Measurements from ENCODE around the gene INSRR. TPM values are rescaled to one million over a fixed set of nuclear protein-coding genes. Genes with fewer than 3 reads are reported as not detected.
A peak's percentile ranks its signal among the peaks of the same experiment; 100 is the strongest.

Gene INSRR
- total and polyA plus RNA-seq, 9 of the 15 experiments (the other 6 are each of a cell fraction or from before 2014, with no cell fraction given) = 0.03 to 0.18 (median 0.06) TPM; not detected in 3

- CTCF ChIA-PET (ENCODE audit: low intra/inter-chr PET ratio) = interaction anchor here (1.0 to 2.9 kb wide), 3 partner anchors 17 to 26 kb away, joined by 4 to 19 read pairs (median 5); partner anchors contain the start of gene LRRC71
- TF ChIP-seq PPARD (CRISPR knock-in tag; IDR thresholded peaks at IDR 0.05) (no peak), NCOA6 (IDR thresholded peaks at IDR 0.05) (no peak), TBL1XR1 (IDR thresholded peaks at IDR 0.05; ENCODE audit: low read length in 2 of 2) (no peak), HMG20B (CRISPR knock-in tag; IDR thresholded peaks at IDR 0.05) (no peak), ZBTB8A (IDR thresholded peaks at IDR 0.05; ENCODE audit: partially characterized antibody) (no peak), MTA1 (IDR thresholded peaks at IDR 0.05; ENCODE audit: borderline replicate concordance) (no peak), PRDM10 (IDR thresholded peaks at IDR 0.05; ENCODE audit: partially characterized antibody) (no peak), SRSF7 (optimal IDR thresholded peaks at IDR 0.05; ENCODE audit: low read depth, low read length) (no peak), SIRT6 (IDR thresholded peaks at IDR 0.05; ENCODE audit: low read depth, low read length) (no peak), KLF13 (tag; IDR thresholded peaks at IDR 0.05; ENCODE audit: borderline replicate concordance, low read depth) (no peak), ZNF212 (CRISPR knock-in tag; IDR thresholded peaks at IDR 0.05) (no peak), STAT5B (CRISPR knock-in tag; IDR thresholded peaks at IDR 0.05) (no peak), ZBTB49 (CRISPR knock-in tag; IDR thresholded peaks at IDR 0.05; ENCODE audit: borderline replicate concordance) (no peak), ZNF79 (CRISPR knock-in tag; IDR thresholded peaks at IDR 0.05; ENCODE audit: low read depth) (no peak), CREB1 (IDR thresholded peaks at IDR 0.05) (no peak), CREB1 (CRISPR knock-in tag; IDR thresholded peaks at IDR 0.05) (no peak), PTRF (tag; IDR thresholded peaks at IDR 0.05) (no peak)
- no peak overlapping the region for H3K4me3 ChIP-seq
- H3K36me3 ChIP-seq (ENCODE audit: control insufficient read depth, insufficient read depth, low read length) = no peaks in the 10 kb centered on the region
- peak overlapping the region; percentile 63; the same call in 1 of the 3 replicates for H3K27ac ChIP-seq (ENCODE audit: extremely low read depth, low read depth, low read length)
- ATAC-seq (no peak), DNase-seq (ENCODE audit: extremely low read depth in 1 of 4, low spot score in 3 of 4) (no peak), FAIRE-seq (no peak)
- H3K4me1 ChIP-seq (replicated peaks in 1 of 2; ENCODE audit: control insufficient read depth in 2 of 2, insufficient read depth in 2 of 2, low read length in 2 of 2) = peaks cover 33 to 57% of the 10 kb centered on the region in 2 experiments
- 44% methylated on average over 5 of the region's 5 CpGs for WGBS (ENCODE audit: insufficient coverage, low coverage, missing lambda C conversion rate)
- no TSS peak for BruUV-seq (replicated peaks)
- 0 out of 2 replicates have a peak overlapping the region, but pooled peaks have one; percentile 62 for H3K4me2 ChIP-seq (ENCODE audit: insufficient read depth, low read length)
- POLR2A ChIA-PET = interaction anchor here (0.6 to 0.9 kb wide), 5 partner anchors 10 to 49 kb away, joined by 3 to 4 read pairs (median 3); no protein-coding TSS in a partner anchor
- H3K9me3 ChIP-seq (replicated peaks; ENCODE audit: control insufficient read depth, insufficient read depth, low read depth, low read length) = no peaks in the 10 kb centered on the region
- intact Hi-C loops (cut with micrococcal nuclease) = no loop called here
- no peaks in the 10 kb centered on the region for H3K9me1 ChIP-seq (ENCODE audit: control insufficient read depth, insufficient read depth, low read length)
- no peaks in the 10 kb centered on the region for H3K27me3 ChIP-seq (ENCODE audit: control insufficient read depth in 2 of 2, insufficient read depth in 2 of 2, low read length in 2 of 2)
- no peaks in the 10 kb centered on the region for H4K20me1 ChIP-seq (replicated peaks; ENCODE audit: control insufficient read depth, insufficient read depth, low read length)
- in situ Hi-C loops (cut with MboI) = loop anchor here (5.0 kb wide), 1 partner anchor 33 kb away; no protein-coding TSS in a partner anchor
- no peaks in the 10 kb centered on the region for H3K79me2 ChIP-seq (ENCODE audit: control insufficient read depth, insufficient read depth, low read length)
- H3K9ac ChIP-seq (ENCODE audit: insufficient read depth in 1 of 2, low read depth in 2 of 2, low read length in 2 of 2) = peak overlapping the region; percentile 43 to 88; a peak in 2 of 4 replicates
- peak overlapping the region; percentile 95 for H2AFZ ChIP-seq (ENCODE audit: low read depth, low read length)
Observed at GRCh38 chr1:156894001-156894400, 35.1 kb upstream of the INSRR start.

All from K562 (cell line).